ENCODE measurements around the gene KLHDC4. TPM values are rescaled to one million over a fixed set of nuclear protein-coding genes. Genes with fewer than 3 reads are reported as not detected.
A peak's percentile ranks its signal among the peaks of the same experiment; 100 is the strongest.

The KLHDC4 gene
- total and polyA plus RNA-seq, 9 of the 15 experiments (the other 6 are each of a cell fraction or from before 2014, with no cell fraction given), result 1.3 to 68.1 (median 32.8) TPM

DNA sequence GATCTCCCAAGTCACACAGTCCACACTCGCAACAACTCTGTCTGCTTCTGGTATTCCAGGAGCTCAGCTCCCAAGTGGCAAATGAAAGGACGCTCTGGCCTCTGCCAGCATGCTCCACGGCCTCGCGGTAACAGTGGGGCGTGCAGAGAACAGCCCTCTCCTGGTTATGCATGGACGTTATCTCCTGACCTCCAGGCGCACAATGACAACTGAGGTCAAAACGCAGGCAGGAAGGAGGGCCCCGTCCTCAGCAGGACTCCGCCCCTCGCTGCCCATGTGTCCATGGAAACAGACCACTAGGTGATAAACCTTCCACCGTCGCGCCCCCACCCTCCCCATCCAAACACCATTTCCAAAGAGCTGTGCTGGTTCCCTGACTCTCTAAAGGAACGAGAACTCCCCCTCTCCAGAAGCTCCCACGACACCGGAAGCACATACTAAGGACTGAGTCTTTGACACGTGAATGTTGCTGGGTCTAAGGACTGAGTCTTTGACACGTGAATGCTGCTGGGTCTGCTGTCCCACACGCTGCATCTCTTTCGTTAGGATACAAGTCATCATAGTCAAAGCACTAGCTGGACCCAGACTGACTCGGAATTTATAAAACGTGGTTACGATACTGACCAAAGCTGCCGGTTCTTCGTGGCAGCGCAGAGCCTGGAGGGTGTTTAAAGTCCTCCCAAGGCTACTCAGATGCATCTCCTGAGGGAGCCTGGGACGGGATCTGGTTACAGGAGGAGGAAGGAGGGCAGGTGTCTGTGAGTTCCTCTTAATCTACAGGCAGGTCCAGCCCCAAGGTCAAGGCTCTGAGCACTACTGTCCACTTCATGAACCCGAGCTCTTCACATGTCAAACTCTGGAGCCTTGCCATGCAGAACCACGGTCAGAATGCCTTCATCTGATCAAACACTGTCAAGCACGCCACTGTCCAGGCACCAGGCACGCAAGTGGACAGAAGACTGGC, 43.9 kb downstream of the KLHDC4 start (continued):
- TF ChIP-seq MEF2D (tag; conservative IDR thresholded peaks at IDR 0.05; ENCODE audit: low read depth) (0 out of 2 replicates have a peak, but pooled peaks have one; percentile 44), TRIM28 (IDR thresholded peaks at IDR 0.05) (no peak), NFATC3 (IDR thresholded peaks at IDR 0.05) (no peak), SAP30 (IDR thresholded peaks at IDR 0.05; ENCODE audit: borderline replicate concordance, insufficient read depth, low read depth, low read length, poor library complexity, severe bottlenecking) (peak; percentile 65), CEBPG (CRISPR knock-in tag; IDR thresholded peaks at IDR 0.05) (no peak), CEBPG (tag; conservative IDR thresholded peaks at IDR 0.05 in 1 of 2, IDR thresholded peaks at IDR 0.05 in 1 of 2) (no peak), BRD4 (IDR thresholded peaks at IDR 0.05) (no peak), DACH1 (IDR thresholded peaks at IDR 0.05; ENCODE audit: partially characterized antibody) (no peak), POLR2AphosphoS2 (IDR thresholded peaks at IDR 0.05; ENCODE audit: low read length) (no peak), ZKSCAN1 (IDR thresholded peaks at IDR 0.05; ENCODE audit: low read depth, low read length) (no peak), ZNF445 (CRISPR knock-in tag; IDR thresholded peaks at IDR 0.05; ENCODE audit: low read depth) (no peak), HDAC3 (IDR thresholded peaks at IDR 0.05; ENCODE audit: borderline replicate concordance, partially characterized antibody) (no peak), SUPT5H (IDR thresholded peaks at IDR 0.05) (no peak), ZNF124 (CRISPR knock-in tag; IDR thresholded peaks at IDR 0.05) (no peak), SMARCA4 (IDR thresholded peaks at IDR 0.05) (peak; percentile 63), TAF9B (IDR thresholded peaks at IDR 0.05; ENCODE audit: partially characterized antibody) (no peak), BDP1 (IDR thresholded peaks at IDR 0.05; ENCODE audit: insufficient read depth, insufficient read length) (no peak), MTA1 (IDR thresholded peaks at IDR 0.05; ENCODE audit: borderline replicate concordance) (peak; percentile 20; the same call in 1 of the 2 replicates)
- TF ChIP-seq, protein P1, sequence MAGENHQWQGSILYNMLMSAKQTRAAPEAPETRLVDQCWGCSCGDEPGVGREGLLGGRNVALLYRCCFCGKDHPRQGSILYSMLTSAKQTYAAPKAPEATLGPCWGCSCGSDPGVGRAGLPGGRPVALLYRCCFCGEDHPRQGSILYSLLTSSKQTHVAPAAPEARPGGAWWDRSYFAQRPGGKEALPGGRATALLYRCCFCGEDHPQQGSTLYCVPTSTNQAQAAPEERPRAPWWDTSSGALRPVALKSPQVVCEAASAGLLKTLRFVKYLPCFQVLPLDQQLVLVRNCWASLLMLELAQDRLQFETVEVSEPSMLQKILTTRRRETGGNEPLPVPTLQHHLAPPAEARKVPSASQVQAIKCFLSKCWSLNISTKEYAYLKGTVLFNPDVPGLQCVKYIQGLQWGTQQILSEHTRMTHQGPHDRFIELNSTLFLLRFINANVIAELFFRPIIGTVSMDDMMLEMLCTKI (IDR thresholded peaks at IDR 0.05; ENCODE audit: partially characterized antibody), result no peak
- TF ChIP-seq, protein P2, sequence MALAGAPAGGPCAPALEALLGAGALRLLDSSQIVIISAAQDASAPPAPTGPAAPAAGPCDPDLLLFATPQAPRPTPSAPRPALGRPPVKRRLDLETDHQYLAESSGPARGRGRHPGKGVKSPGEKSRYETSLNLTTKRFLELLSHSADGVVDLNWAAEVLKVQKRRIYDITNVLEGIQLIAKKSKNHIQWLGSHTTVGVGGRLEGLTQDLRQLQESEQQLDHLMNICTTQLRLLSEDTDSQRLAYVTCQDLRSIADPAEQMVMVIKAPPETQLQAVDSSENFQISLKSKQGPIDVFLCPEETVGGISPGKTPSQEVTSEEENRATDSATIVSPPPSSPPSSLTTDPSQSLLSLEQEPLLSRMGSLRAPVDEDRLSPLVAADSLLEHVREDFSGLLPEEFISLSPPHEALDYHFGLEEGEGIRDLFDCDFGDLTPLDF (CRISPR knock-in tag; IDR thresholded peaks at IDR 0.05), result no peak
- TF ChIP-seq, protein P3, sequence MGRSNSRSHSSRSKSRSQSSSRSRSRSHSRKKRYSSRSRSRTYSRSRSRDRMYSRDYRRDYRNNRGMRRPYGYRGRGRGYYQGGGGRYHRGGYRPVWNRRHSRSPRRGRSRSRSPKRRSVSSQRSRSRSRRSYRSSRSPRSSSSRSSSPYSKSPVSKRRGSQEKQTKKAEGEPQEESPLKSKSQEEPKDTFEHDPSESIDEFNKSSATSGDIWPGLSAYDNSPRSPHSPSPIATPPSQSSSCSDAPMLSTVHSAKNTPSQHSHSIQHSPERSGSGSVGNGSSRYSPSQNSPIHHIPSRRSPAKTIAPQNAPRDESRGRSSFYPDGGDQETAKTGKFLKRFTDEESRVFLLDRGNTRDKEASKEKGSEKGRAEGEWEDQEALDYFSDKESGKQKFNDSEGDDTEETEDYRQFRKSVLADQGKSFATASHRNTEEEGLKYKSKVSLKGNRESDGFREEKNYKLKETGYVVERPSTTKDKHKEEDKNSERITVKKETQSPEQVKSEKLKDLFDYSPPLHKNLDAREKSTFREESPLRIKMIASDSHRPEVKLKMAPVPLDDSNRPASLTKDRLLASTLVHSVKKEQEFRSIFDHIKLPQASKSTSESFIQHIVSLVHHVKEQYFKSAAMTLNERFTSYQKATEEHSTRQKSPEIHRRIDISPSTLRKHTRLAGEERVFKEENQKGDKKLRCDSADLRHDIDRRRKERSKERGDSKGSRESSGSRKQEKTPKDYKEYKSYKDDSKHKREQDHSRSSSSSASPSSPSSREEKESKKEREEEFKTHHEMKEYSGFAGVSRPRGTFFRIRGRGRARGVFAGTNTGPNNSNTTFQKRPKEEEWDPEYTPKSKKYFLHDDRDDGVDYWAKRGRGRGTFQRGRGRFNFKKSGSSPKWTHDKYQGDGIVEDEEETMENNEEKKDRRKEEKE (IDR thresholded peaks at IDR 0.05; ENCODE audit: borderline replicate concordance in 1 of 2, control insufficient read depth in 1 of 2, low read depth in 2 of 2, low read length in 1 of 2), result no peak
- TF ChIP-seq, protein P4, sequence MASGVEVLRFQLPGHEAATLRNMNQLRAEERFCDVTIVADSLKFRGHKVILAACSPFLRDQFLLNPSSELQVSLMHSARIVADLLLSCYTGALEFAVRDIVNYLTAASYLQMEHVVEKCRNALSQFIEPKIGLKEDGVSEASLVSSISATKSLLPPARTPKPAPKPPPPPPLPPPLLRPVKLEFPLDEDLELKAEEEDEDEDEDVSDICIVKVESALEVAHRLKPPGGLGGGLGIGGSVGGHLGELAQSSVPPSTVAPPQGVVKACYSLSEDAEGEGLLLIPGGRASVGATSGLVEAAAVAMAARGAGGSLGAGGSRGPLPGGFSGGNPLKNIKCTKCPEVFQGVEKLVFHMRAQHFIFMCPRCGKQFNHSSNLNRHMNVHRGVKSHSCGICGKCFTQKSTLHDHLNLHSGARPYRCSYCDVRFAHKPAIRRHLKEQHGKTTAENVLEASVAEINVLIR (CRISPR knock-in tag; IDR thresholded peaks at IDR 0.05), result no peak
